Activated CD8-positive, alpha-beta T cell treated with anti-CD3 and anti-CD28 coated beads for 36 hours (primary cell): ENCODE results near the gene ANGPTL4. TPM values are rescaled to one million over a fixed set of nuclear protein-coding genes. Genes with fewer than 3 reads are reported as not detected.
"Not testable (repeated sequence)": the region's sequence is repeated elsewhere in the genome, so short reads cannot be mapped to it uniquely, and the experiment has no call there.

Source experiments
- ATAC-seq: fragments of 200-7000 bp; cut with Tn5 transposase; one replicate; pipeline ENCODE4 v1.10.0; 2021; ENCODE audit warnings: mild to moderate bottlenecking, moderate library complexity
- CTCF ChIA-PET: fragments of 350-600 bp; sonication (Branson Sonifier 250); formaldehyde crosslinking; loops from one replicate; lab custom pipeline; 2021; ENCODE audit warnings: antibody characterized with exemption; lab: Charles Lee
- POLR2A ChIA-PET: fragments of 350-600 bp; sonication (Branson Sonifier 250); formaldehyde crosslinking; loops from one replicate; lab custom pipeline; 2021; ENCODE audit warnings: antibody characterized with exemption; lab: Charles Lee
- DNase-seq: peaks from one replicate; pipeline ENCODE4 v3.0.0-alpha.2; 2020
- H3K27ac Mint-ChIP-seq: one replicate; pipeline ENCODE4 v1.8.0; 2021; ENCODE audit warnings: mild to moderate bottlenecking, mixed read lengths
- H3K27me3 Mint-ChIP-seq: one replicate; pipeline ENCODE4 v1.8.0; 2021; ENCODE audit warnings: mixed read lengths
- H3K36me3 Mint-ChIP-seq: one replicate; pipeline ENCODE4 v1.8.0; 2021; ENCODE audit warnings: low read depth, mixed read lengths
- H3K4me1 Mint-ChIP-seq: one replicate; pipeline ENCODE4 v1.8.0; 2021; ENCODE audit warnings: low read depth, mixed read lengths
- H3K4me3 Mint-ChIP-seq: one replicate; pipeline ENCODE4 v1.8.0; 2021; ENCODE audit warnings: mild to moderate bottlenecking, moderate library complexity, mixed read lengths
- H3K9me3 Mint-ChIP-seq: one replicate; pipeline ENCODE4 v1.8.0; 2021; ENCODE audit warnings: mixed read lengths
- intact Hi-C: fragments of 100-400 bp; cut with micrococcal nuclease; formaldehyde crosslinking; loops from one replicate; pipeline ENCODE4 v1.10.0; 2022
- total RNA-seq, 2 experiments: library from RNA; stranded (reverse); gene quantifications; one replicate each; pipeline ENCODE4 v1.2.3, GENCODE V29; 2021
- TF ChIP-seq, protein P1 (sequence below): fragments of 200-600 bp; IDR thresholded peaks from one replicate; pipeline ENCODE4 v1.8.0; 2022; ENCODE audit warnings: antibody characterized with exemption, mild to moderate bottlenecking

Gene ANGPTL4
- total RNA-seq, 2 experiments from 2014 or later, result 26.8 to 27.8 TPM

DNA sequence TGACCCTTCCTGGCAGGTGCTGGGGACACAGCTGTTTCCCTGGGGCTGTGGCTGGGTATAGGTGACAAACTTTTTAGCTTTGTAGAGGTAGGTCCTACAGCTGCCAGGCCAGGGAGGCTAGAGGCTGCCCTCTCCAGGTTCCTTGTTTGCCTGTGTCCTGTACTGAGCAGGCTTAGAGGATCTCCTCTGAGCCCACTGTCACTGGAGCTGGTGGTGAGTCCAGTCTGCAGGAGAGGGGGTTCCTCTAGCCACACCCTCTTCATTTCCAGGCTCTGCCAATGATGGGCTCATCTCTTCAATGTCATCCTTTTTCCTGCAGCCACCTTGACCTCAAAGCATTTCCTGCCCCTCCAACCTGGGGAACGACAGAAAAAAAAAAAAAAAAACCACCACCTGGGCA lies 13.6 kb downstream of the ANGPTL4 start:
- Mint-ChIP-seq H3K27ac (no peak overlapping the region), H3K4me1 (peaks cover 9% of the 10 kb centered on the region), H3K9me3 (peaks cover 6% of the 10 kb centered on the region), H3K36me3 (peaks cover 8% of the 10 kb centered on the region), H3K27me3 (no peaks in the 10 kb centered on the region), H3K4me3 (no peak overlapping the region)
- no peak for DNase-seq
- intact Hi-C loops, result no loop called here
- TF ChIP-seq, protein P1, sequence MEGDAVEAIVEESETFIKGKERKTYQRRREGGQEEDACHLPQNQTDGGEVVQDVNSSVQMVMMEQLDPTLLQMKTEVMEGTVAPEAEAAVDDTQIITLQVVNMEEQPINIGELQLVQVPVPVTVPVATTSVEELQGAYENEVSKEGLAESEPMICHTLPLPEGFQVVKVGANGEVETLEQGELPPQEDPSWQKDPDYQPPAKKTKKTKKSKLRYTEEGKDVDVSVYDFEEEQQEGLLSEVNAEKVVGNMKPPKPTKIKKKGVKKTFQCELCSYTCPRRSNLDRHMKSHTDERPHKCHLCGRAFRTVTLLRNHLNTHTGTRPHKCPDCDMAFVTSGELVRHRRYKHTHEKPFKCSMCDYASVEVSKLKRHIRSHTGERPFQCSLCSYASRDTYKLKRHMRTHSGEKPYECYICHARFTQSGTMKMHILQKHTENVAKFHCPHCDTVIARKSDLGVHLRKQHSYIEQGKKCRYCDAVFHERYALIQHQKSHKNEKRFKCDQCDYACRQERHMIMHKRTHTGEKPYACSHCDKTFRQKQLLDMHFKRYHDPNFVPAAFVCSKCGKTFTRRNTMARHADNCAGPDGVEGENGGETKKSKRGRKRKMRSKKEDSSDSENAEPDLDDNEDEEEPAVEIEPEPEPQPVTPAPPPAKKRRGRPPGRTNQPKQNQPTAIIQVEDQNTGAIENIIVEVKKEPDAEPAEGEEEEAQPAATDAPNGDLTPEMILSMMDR, result no peak
- ChIA-PET POLR2A (interaction anchor here (0.9 kb wide), 1 partner anchor 18 kb away, joined by 3 read pairs; no protein-coding TSS in a partner anchor), CTCF (interaction anchor here (1.5 to 4.1 kb wide), 3 partner anchors 14 to 36 kb away, joined by 3 to 23 read pairs (median 6); partner anchors contain the start of gene MARCHF2)
- peak; percentile 49 for ATAC-seq

DNA sequence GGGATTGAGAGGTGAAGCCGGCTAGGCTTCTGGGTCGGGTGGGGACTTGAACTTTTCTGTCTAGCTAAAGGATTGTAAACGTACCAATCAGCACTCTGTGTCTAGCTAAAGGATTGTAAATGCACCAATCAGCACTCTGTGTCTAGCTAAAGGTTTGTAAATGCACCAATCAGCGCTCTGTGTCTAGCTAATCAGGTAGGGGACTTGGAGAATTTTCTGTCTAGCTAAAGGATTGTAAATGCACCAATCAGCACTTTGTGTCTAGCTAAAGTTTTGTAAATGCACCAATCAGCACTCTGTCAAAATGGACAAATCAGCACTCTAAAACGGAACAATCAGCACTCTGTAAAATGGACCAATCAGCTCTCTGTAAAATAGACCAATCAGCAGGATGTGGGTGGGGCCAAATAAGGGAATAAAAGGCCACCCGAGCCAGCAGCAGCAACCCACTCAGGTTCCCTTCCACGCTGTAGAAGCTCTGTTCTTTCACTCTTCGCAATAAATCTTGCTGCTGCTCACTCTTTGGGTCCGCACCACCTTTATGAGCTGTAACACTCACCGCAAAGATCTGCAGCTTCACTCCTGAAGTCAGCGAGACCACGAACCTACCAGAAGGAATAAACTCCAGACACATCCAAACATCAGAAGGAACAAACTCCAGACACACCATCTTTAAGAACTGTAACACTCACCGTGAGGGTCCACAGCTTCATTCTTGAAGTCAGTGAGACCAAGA lies 15.4 kb downstream of the ANGPTL4 start:
- intact Hi-C loops, POLR2A ChIA-PET, H3K36me3 Mint-ChIP-seq, ATAC-seq, H3K27me3 Mint-ChIP-seq, H3K9me3 Mint-ChIP-seq, H3K4me1 Mint-ChIP-seq, H3K27ac Mint-ChIP-seq, H3K4me3 Mint-ChIP-seq, DNase-seq: not testable (repeated sequence)
- CTCF ChIA-PET, result interaction anchor here (0.6 kb wide), 1 partner anchor 26 kb away, joined by 3 read pairs; no protein-coding TSS in a partner anchor

DNA sequence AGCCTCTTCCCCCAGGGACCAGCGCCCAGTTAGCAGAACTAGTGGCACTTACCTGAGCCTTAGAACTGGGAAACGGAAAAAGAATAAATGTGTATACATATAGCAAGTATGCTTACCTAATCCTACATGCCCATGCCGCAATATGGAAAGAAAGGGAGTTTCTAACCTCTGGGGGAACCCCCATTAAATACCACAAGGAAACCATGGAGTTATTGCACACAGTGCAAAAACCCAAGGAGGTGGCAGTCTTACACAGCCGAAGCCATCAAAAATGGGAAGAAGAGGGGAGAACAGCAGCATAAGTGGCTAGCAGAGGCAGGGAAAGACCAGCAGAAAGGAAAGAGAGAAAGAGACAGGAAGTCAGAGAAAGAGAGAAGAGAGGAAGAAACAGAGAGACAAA lies 20.6 kb downstream of the ANGPTL4 start:
- H3K27ac Mint-ChIP-seq, H3K4me3 Mint-ChIP-seq, H3K27me3 Mint-ChIP-seq, POLR2A ChIA-PET, intact Hi-C loops, DNase-seq, CTCF ChIA-PET, H3K4me1 Mint-ChIP-seq, H3K36me3 Mint-ChIP-seq, ATAC-seq, H3K9me3 Mint-ChIP-seq: not testable (repeated sequence)

DNA sequence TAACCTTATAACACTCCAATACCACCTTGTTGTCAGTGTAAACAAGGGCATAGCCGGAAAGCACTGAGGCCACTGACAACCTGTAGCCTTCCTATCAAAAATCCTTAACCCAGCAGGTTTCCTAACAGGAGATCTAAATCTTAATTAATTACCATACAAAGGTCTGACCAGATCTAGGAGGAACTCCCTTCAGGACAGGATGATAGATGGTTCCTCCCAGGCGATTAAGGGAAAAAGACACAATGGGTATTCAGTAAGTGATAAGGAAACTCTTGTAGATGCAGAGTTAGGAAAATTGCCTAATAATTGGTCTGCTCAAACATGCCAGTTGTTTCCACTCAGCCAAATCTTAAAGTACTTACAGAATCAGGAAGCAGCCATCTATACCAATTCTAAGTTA lies 21.1 kb downstream of the ANGPTL4 start:
- CTCF ChIA-PET, H3K27me3 Mint-ChIP-seq, H3K27ac Mint-ChIP-seq, H3K4me1 Mint-ChIP-seq, intact Hi-C loops, DNase-seq, ATAC-seq, H3K36me3 Mint-ChIP-seq, H3K9me3 Mint-ChIP-seq, POLR2A ChIA-PET, H3K4me3 Mint-ChIP-seq: not testable (repeated sequence)

DNA sequence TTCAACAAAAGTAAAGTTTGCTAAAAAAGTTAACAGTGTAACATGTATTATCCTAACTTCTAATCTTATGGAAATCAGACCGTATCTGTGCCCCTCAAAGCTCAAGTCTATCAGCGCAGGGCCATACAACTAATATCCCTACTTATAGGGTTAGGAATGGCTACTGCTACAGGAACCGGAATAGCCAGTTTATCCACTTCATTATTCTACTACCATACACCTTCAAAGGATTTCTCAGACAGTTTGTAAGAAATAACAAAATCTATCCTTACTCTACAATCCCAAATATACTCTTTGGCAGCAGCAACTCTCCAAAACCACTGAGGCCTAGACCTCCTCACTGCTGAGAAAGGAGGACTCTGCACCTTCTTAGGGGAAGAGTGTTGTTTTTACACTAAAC lies 21.6 kb downstream of the ANGPTL4 start:
- H3K9me3 Mint-ChIP-seq, H3K4me3 Mint-ChIP-seq, CTCF ChIA-PET, H3K27ac Mint-ChIP-seq, H3K4me1 Mint-ChIP-seq, H3K36me3 Mint-ChIP-seq, intact Hi-C loops, ATAC-seq, DNase-seq, H3K27me3 Mint-ChIP-seq: not testable (repeated sequence)
- POLR2A ChIA-PET, result interaction anchor here (0.8 kb wide), 1 partner anchor 128 kb away, joined by 3 read pairs; no protein-coding TSS in a partner anchor

DNA sequence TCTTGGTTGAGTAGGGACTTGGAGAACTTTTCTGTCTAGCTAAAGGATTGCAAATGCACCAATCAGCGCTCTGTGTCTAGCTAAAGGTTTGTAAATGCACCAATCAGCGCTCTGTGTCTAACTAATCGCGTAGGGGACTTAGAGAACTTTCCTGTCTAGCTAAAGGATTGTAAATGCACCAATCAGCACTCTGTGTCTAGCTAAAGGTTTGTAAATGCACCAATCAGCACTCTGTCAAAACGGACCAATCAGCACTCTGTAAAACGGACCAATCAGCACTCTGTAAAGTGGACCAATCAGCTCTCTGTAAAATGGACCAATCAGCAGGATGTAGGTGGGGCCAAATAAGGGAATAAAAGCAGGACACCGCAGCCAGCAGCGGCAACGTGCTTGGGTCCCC lies 22.5 kb downstream of the ANGPTL4 start:
- CTCF ChIA-PET, result interaction anchor here (0.6 to 0.9 kb wide), 2 partner anchors 32 to 119 kb away, joined by 3 read pairs; no protein-coding TSS in a partner anchor
- H3K9me3 Mint-ChIP-seq, result not testable (repeated sequence)

DNA sequence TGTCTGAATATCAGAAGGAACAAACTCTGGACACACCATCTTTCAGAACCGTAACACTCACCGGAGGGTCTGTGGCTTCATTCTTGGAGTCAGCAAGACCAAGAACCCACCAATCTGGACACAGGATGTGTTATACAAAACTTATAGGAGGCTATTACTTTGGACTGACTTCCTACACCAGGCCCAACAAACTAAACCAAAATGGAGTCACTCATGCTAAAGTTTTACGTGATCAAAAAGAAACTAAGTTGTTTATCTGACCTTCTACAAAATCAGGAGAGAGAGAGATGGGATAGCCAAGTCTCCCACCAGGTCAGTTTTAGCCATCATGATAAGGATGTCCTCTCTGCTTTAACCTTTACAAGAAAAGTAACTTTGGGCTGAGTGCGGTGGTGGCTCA lies 23.0 kb downstream of the ANGPTL4 start:
- ATAC-seq, result no peak
- POLR2A ChIA-PET, result interaction anchor here (1.0 kb wide), 1 partner anchor 47 kb away, joined by 3 read pairs; no protein-coding TSS in a partner anchor
- H3K27ac Mint-ChIP-seq, result no peak overlapping the region
- H3K27me3 Mint-ChIP-seq, result no peaks in the 10 kb centered on the region
- CTCF ChIA-PET, result interaction anchor here (0.6 to 0.9 kb wide), 2 partner anchors 33 to 119 kb away, joined by 3 read pairs; no protein-coding TSS in a partner anchor
- no peak for DNase-seq
- H3K4me1 Mint-ChIP-seq, result peaks cover 18% of the 10 kb centered on the region
- peaks cover 1% of the 10 kb centered on the region for H3K9me3 Mint-ChIP-seq
- intact Hi-C loops, result no loop called here
- peaks cover 4% of the 10 kb centered on the region for H3K36me3 Mint-ChIP-seq
- no peak overlapping the region for H3K4me3 Mint-ChIP-seq
- TF ChIP-seq, protein P1, result no peak

More for the DNA sequence above, 22.5 kb downstream of the ANGPTL4 start:
- intact Hi-C loops, H3K27ac Mint-ChIP-seq, ATAC-seq, H3K36me3 Mint-ChIP-seq, H3K4me3 Mint-ChIP-seq, DNase-seq, H3K27me3 Mint-ChIP-seq: not testable (repeated sequence)
- peaks cover 13% of the 10 kb centered on the region for H3K4me1 Mint-ChIP-seq
- POLR2A ChIA-PET, result interaction anchor here (0.8 to 1.0 kb wide), 3 partner anchors 28 to 127 kb away, joined by 3 to 4 read pairs (median 3); no protein-coding TSS in a partner anchor
